ENCODE results near the gene TRPM4. TPM values are rescaled to one million over a fixed set of nuclear protein-coding genes. Genes with fewer than 3 reads are reported as not detected.
A peak's percentile ranks its signal among the peaks of the same experiment; 100 is the strongest.

TRPM4 gene
- polyA plus RNA-seq (ENCODE audit: low read depth in 6 of 6) = under 1 TPM in 1 of 6 donors, not detected in 5; 0.45 TPM

DNA sequence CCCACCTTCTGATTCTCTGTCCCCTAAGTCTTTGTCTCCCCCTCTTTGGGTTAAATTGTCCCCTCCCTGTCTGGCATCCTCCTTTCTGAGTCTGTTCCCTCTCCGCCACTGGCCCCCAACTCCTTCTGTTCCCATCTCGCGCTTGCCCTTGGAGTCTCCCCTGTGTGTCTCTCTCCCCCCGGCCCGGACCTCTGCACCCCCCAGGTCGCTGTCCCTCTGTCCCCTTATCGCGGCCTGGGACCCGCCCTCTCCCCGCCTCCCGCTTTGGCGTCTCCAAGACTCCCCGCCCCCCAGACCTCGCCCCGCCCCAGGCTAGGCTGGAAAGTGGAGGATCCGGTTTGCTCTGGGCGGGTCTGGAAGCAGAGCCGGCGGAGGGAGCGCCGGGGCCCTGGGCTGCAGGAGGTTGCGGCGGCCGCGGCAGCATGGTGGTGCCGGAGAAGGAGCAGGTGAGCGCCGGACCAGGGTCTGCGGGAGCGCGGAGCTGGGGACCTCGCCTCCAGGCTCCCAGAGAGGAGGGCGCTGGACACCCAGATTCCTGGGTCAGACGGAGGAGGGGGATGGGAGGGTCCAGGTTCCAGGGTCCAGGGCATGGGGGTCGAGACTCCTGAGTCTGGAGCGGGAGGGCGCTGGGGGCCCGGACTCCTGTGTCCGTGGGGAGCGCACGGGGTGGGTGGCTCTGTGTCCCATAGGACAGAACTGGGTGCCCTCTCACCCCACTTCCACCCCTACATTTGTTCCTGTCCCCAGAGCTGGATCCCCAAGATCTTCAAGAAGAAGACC is at the start of gene TRPM4:
Gene TRPM4, plus strand, starts transcription at position 348 of the 780 bp plus-strand sequence. Its CDS starts 75 bp downstream, at position 423.
- DNase-seq (no peak), ATAC-seq (ENCODE audit: low read depth in 2 of 2) (peak; percentile 48 to 51)
- H3K36me3 Mint-ChIP-seq = peaks cover 0 to 18% of the 10 kb centered on the region in 2 donors
- H3K27ac Mint-ChIP-seq = peak within 1 kb of the TSS in 1 of 6 donors; percentile 90
- peaks cover 53 to 80% (median 80%) of the 10 kb centered on the region in 3 donors for H3K27me3 Mint-ChIP-seq
- peaks cover 3 to 15% (median 9%) of the 10 kb centered on the region in 7 donors for H3K9me3 Mint-ChIP-seq
- H3K4me1 Mint-ChIP-seq = peaks cover 10 to 24% (median 15%) of the 10 kb centered on the region in 3 donors
- H3K4me3 Mint-ChIP-seq = peak within 1 kb of the TSS in 6 of 8 donors; percentile 2 to 85 (median 58)

DNA sequence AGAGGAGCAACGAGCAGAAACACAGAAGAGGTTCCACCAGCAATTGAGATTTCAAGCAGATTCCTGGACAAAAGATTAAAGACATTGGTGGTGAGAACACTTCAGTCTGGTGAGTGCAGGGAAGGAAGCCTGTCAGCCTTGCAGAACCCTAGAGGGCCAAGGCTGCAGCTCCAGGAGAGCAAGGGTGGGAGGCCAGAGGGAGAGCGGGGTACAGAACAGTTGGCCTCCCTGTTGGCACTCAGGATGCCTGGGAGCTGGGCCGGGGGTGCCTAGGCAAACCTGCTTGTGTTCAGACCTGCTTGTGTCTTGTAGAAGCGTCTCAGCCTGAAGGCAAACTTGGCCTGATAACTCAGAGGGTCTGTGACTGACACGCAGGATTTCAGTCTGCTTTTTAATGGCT is 48.5 kb upstream of the TRPM4 start:
- Mint-ChIP-seq H3K36me3 (peaks cover 13 to 28% of the 10 kb centered on the region in 2 donors), H3K27me3 (no peaks in the 10 kb centered on the region), H3K4me1 (peaks cover 23 to 39% (median 30%) of the 10 kb centered on the region in 3 donors), H3K4me3 (peak overlapping the region in 1 of 8 donors; percentile 51), H3K9me3 (no peaks in the 10 kb centered on the region), H3K27ac (peak overlapping the region in 4 of 6 donors; percentile 24 to 93 (median 44))
- ATAC-seq (ENCODE audit: low read depth in 2 of 2) = no peak
- no peak for DNase-seq

DNA sequence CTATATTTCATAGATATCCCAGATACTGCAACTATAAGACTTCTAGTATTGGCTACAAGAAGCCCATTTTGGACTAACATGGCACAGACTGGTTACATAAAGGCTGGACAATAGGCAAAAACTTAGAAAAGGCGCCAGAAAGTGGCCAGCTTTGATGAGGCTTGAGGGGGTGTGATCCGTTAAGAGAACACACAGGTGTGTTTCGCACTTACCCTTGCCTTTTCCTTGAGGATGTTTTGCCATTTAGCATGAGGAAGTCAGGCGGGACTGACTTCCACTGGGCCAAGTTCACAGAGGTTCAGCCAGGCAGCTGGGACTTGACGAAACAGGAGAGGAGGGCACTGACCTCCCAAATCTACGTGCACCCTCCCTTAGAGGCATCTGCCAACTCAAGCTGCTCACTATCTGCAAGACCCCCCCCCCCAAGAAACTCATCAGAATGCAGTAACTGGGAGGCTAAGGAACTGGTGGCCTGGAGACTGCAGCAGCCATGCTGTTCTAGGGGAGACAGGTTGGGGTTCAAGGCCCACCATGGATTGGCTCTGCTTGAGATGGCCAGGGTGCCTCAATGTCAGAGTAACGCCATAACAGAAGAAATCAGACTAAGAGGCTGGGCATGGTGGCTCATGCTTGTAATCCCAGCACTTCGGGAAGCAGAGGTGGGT is 47.9 kb upstream of the TRPM4 start:
- Mint-ChIP-seq H3K27ac (peak overlapping the region in 1 of 6 donors; percentile 35), H3K9me3 (no peaks in the 10 kb centered on the region), H3K4me3 (peak overlapping the region in 2 of 8 donors; percentile 35 to 51), H3K27me3 (no peaks in the 10 kb centered on the region), H3K4me1 (peaks cover 18 to 32% (median 27%) of the 10 kb centered on the region in 3 donors), H3K36me3 (peaks cover 13 to 26% of the 10 kb centered on the region in 2 donors)
- ATAC-seq (ENCODE audit: low read depth in 2 of 2) (no peak), DNase-seq (no peak)

DNA sequence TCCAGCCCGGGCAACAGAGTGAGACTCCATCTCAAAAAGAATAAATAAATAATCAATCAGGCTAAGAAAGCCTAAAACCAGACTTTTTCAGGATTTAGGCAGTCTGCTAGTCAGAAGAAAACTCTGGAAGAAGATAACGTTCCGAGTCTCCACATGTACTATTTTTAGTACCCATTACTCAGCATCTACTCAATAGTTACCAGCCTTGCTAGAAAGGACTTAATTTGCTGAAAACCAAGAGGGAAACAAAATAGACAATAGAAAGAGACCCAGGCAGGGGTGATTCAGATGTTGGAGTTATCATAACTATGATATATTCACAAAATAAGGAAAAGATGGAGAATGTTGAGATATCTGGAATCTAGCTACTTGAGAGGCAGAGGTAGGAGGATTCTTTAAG is 47.0 kb upstream of the TRPM4 start:
- Mint-ChIP-seq H3K4me3 (peak overlapping the region in 1 of 8 donors; percentile 63), H3K4me1 (peaks cover 19 to 29% (median 27%) of the 10 kb centered on the region in 3 donors), H3K36me3 (peaks cover 13 to 19% of the 10 kb centered on the region in 2 donors), H3K9me3 (no peaks in the 10 kb centered on the region), H3K27ac (no peak overlapping the region), H3K27me3 (no peaks in the 10 kb centered on the region)
- DNase-seq (no peak), ATAC-seq (ENCODE audit: low read depth in 2 of 2) (no peak)

DNA sequence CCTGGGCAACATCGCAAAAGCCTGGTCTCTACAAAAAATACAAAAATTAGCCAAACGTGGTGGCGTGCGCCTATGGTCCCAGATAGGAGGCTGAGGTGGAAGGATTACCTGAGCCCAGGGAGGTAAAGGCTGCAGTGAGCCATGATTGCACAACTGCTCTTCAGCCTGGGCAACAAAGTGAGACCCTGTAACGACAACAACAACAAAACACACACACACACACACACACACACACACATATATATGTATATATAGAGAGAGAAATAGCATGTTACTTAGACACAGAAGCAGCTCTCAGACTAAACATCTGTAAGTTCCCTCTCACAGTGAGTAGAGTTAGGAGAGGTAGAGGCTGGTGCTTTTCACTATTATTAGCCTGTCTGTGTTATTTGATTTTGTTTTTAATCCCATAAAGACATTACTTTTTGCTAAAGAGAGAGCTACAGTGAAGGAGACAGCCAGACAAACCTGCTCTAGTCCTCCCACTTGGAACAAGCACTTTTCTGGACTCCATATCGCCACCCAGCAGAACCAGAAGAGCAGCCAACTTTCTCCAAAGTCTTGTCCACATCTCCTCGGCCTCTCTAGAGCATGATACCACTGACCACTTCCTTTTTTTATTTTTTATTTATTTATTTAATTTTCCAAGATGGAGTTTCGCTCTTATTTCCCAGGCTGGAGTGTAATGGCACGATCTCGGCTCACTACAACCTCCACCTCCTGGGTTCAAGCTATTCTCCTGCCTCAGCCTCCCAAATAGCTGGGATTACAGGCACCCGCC is 46.2 kb upstream of the TRPM4 start:
- peaks cover 23 to 33% (median 29%) of the 10 kb centered on the region in 3 donors for H3K4me1 Mint-ChIP-seq
- H3K4me3 Mint-ChIP-seq = peak overlapping the region in 2 of 8 donors; percentile 54 to 68
- no peaks in the 10 kb centered on the region for H3K27me3 Mint-ChIP-seq
- no peak overlapping the region for H3K27ac Mint-ChIP-seq
- peaks cover 13 to 18% of the 10 kb centered on the region in 2 donors for H3K36me3 Mint-ChIP-seq
- no peak for ATAC-seq (ENCODE audit: low read depth in 2 of 2)
- H3K9me3 Mint-ChIP-seq = no peaks in the 10 kb centered on the region
- no peak for DNase-seq

DNA sequence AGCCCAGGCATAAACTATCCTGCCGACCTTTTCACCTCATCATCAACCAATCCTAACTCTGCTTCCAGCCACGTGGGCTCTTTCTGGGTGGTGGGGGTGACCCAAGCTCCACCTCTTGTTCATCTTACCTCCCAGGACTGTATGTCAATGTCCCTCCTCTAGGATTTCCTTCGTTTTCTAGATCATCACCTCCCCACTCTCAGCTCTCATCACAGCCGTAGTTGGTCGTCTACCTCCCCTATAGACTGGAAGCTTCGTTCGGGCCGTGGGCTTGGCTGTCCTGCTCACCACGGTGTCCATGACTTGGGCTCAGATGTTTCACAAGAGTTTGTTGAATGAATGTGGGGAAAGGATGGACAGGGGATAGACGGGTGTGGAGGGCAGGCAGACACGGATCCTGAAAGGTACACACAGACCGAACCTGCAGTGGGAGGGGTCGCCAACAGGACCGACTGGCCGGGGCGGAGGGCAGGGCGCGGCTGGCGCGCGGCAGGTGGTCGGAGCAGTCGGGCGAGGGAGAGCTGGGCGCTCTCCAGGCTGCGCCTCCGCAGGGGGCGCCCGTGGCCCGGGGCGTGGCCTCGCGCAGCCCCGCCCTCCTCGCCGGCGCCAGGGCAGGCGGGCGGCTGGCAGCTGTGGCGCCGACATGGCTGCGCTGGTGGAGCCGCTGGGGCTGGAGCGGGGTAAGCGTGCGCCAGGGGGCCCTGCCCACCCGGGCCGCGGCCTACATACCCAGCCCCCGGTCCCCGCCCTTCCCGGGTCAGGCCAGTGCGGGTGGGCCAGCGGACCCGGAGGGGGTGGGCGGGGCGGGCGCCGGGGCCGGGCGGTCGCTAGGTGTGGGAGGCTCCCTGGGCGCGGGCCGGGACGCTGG is 43.6 kb upstream of the TRPM4 start, which contains the start of gene LIN7B:
Gene LIN7B, plus strand, starts transcription at position 609 of the 868 bp plus-strand sequence. Its CDS starts 35 bp downstream, at position 644.
- H3K9me3 Mint-ChIP-seq = no peaks in the 10 kb centered on the region
- H3K4me3 Mint-ChIP-seq = peak within 1 kb of the TSS; percentile 76 to 93 (median 87)
- H3K36me3 Mint-ChIP-seq = peaks cover 0 to 2% of the 10 kb centered on the region in 2 donors
- peak; percentile 55 to 56 for ATAC-seq (ENCODE audit: low read depth in 2 of 2)
- peaks cover 35 to 41% (median 40%) of the 10 kb centered on the region in 3 donors for H3K4me1 Mint-ChIP-seq
- peak; percentile 83 for DNase-seq
- H3K27me3 Mint-ChIP-seq = no peaks in the 10 kb centered on the region
- H3K27ac Mint-ChIP-seq = peak within 1 kb of the TSS; percentile 16 to 90 (median 62)

DNA sequence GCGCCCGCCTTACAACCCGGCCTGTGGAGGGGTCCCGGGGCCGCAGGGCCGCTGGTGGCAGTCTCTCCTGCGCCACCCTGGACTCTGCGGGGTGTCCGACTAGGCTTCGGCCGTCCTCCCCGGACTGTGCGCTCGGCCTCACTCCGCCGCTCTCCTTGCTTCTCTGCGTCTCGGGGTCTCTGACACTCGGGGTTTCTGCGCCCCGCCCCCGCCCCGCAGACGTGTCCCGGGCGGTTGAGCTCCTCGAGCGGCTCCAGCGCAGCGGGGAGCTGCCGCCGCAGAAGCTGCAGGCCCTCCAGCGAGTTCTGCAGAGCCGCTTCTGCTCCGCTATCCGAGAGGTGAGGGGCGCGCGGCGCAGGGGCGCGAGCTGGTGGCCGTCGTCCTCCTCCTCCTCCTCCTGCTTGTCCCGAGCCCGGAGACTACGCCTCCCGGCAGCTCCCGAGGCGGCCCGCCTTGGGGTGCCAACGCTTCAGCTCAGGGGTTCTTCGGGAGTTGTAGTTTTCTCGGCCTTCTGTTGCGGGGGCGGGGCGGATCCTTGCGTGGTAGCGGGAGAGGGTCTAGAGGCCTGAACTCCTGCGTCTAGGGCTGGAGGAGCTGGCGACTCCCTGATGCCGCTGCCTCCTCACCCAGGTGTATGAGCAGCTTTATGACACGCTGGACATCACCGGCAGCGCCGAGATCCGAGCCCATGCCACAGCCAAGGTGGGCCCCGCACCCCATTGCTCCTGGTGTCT is 42.8 kb upstream of the TRPM4 start:
- Mint-ChIP-seq H3K27me3 (no peaks in the 10 kb centered on the region), H3K36me3 (no peaks in the 10 kb centered on the region), H3K9me3 (no peaks in the 10 kb centered on the region), H3K4me1 (peaks cover 33 to 40% (median 39%) of the 10 kb centered on the region in 3 donors), H3K27ac (peak overlapping the region in 2 of 6 donors; percentile 16 to 65), H3K4me3 (peak overlapping the region; percentile 76 to 92 (median 84))
- ATAC-seq (ENCODE audit: low read depth in 2 of 2) (no peak), DNase-seq (no peak)

DNA sequence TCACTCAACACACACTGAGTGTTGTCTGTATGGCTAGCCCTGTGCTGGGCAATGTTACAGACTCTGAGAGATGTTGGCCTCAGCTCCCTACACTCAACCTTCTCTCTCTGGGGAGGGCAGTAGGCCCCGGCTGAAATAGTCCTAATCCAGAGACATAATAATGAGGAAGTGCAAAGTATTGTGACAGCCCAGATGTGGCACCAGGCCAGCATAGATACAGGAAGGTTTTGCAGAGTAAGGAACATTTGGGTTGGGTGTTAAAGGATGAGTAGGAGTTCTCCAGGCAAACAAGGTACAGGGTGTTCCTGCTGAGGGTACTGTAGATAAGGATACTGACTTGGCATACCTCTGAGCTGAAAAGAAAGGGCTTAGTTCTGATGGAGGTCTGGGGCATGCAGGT is 41.0 kb upstream of the TRPM4 start:
- Mint-ChIP-seq H3K27ac (peak overlapping the region in 1 of 6 donors; percentile 90), H3K27me3 (peaks cover 4 to 10% (median 8%) of the 10 kb centered on the region in 3 donors), H3K4me3 (peak overlapping the region in 7 of 8 donors; percentile 24 to 93 (median 77)), H3K36me3 (no peaks in the 10 kb centered on the region), H3K4me1 (peaks cover 41 to 48% (median 45%) of the 10 kb centered on the region in 3 donors), H3K9me3 (no peaks in the 10 kb centered on the region)
- DNase-seq = no peak
- no peak for ATAC-seq (ENCODE audit: low read depth in 2 of 2)

DNA sequence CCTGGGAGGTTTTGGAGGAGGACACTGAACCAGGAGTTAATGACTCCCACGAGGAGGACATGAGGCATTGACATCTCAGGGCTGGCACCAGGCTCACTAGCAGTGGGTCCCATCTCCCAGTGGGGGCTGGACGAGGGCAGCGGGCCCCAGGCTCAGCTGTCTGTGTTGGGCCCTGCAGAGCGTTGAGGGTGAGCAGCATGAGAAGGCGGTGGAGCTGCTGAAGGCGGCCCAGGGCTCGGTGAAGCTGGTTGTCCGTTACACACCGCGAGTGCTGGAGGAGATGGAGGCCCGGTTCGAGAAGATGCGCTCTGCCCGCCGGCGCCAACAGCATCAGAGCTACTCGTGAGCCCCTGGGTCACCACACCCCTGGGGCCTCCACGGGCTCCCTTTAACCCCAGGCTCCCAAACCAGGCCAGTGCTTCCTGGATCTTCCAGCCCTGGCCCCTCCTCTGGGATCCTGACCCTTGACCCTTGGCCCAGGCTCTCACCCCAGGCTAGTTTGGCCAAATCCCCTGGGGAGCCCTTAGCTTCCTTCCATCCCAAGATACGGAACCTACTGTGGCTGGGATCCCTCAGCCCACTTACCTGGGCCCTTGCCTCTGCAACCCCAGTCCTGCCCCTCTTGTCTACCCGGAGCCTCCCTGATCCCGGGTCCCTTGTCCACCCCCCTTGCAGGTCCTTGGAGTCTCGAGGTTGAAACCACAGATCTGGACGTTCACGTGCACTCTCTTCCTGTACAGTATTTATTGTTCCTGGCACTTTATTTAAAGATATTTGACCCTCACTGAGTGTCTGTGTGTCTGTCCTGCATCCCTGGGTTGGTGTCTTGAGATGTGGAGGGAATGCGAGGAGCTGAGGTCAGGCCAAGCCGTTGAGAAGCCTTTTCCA is 39.7 kb upstream of the TRPM4 start:
- DNase-seq (no peak), ATAC-seq (ENCODE audit: low read depth in 2 of 2) (no peak)
- Mint-ChIP-seq H3K27me3 (peaks cover 8 to 10% (median 8%) of the 10 kb centered on the region in 3 donors), H3K27ac (peak overlapping the region; percentile 86 to 98 (median 94)), H3K4me1 (peaks cover 41 to 48% (median 45%) of the 10 kb centered on the region in 3 donors), H3K36me3 (no peaks in the 10 kb centered on the region), H3K9me3 (no peaks in the 10 kb centered on the region), H3K4me3 (peak overlapping the region; percentile 77 to 93 (median 89))

DNA sequence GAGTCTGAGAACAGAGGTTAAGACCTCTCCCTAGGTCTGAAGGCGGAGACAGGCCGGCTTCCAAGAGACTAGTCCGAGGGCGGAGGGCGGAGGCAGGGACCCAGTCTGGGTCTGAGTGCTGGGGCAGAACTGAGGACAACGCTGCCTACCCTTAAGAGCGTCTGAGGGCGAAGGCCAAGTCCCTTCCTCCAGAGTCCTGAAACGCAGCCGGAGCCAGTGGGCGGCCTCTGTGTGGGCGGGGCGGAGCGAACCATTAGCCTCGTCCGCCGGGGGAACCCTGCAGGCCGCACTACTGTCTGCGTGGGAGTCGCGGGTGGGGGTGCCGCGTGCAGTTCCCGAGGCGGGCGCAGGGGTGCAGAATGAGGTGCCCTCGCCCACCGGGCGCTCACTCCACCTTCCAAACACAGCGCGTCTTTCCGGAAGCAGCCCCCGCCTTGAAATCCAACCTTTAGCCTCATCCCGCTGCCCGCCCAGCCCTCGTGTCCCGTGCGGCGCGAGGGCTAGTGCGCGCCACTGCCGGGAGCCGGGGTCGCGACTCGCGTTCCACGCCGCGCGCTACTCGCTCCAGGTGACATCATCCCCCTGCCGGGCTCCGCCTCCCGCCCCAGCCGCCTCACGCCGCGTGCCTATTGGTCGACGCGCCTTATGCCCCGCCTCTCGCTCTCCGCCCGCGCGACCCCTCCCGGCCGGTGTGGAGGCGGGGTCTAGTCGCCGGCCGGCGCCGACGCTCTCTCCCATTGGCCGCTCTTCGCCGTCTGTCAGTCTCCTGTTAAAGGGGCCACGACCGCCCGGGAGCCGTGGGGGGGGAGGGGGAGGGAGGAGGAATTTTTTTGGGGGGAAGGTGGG is 38.8 kb upstream of the TRPM4 start, which contains the start of gene C19orf73:
Gene C19orf73, minus strand, starts transcription at position 579 of the 846 bp plus-strand sequence. Its CDS starts 121 bp downstream, at position 458.
- Mint-ChIP-seq H3K4me1 (peaks cover 34 to 41% (median 40%) of the 10 kb centered on the region in 3 donors), H3K36me3 (no peaks in the 10 kb centered on the region), H3K27ac (peak within 1 kb of the TSS; percentile 86 to 98 (median 94)), H3K27me3 (peaks cover 8 to 10% (median 8%) of the 10 kb centered on the region in 3 donors), H3K9me3 (no peaks in the 10 kb centered on the region), H3K4me3 (peak within 1 kb of the TSS; percentile 77 to 93 (median 89))
- ATAC-seq (ENCODE audit: low read depth in 2 of 2) (peak; percentile 73 to 78), DNase-seq (peak; percentile 98)
